Activated T-helper 17 cell treated with anti-CD3 and anti-CD28 coated beads, Interleukin-2, amount 50 U/mL, for 72 hours (primary cell): ENCODE data around the gene ZNF280B. TPM values are rescaled to one million over a fixed set of nuclear protein-coding genes. Genes with fewer than 3 reads are reported as not detected.
A peak's percentile ranks its signal among the peaks of the same experiment; 100 is the strongest.
"Not testable (repeated sequence)": the region's sequence is repeated elsewhere in the genome, so short reads cannot be mapped to it uniquely, and the experiment has no call there.

Experiments
- ATAC-seq: fragments of 150-1000 bp; cut with Tn5 transposase; replicated peaks from 2 replicates; pipeline ENCODE4 v1.10.0; 2021; ENCODE audit warnings: mild to moderate bottlenecking, moderate library complexity
- H3K27ac Mint-ChIP-seq: one replicate; pipeline ENCODE4 v1.8.0; 2022; ENCODE audit warnings: mixed read lengths
- H3K27me3 Mint-ChIP-seq: one replicate; pipeline ENCODE4 v1.8.0; 2022; ENCODE audit warnings: mixed read lengths
- H3K36me3 Mint-ChIP-seq: one replicate; pipeline ENCODE4 v1.8.0; 2022; ENCODE audit warnings: low read depth, mild to moderate bottlenecking, mixed read lengths
- H3K4me1 Mint-ChIP-seq: one replicate; pipeline ENCODE4 v1.8.0; 2022; ENCODE audit warnings: mixed read lengths
- H3K4me3 Mint-ChIP-seq: one replicate; pipeline ENCODE4 v1.8.0; 2022; ENCODE audit warnings: mild to moderate bottlenecking, mixed read lengths
- H3K9me3 Mint-ChIP-seq: one replicate; pipeline ENCODE4 v1.8.0; 2022; ENCODE audit warnings: mixed read lengths
- total RNA-seq, 2 donors: library from RNA; stranded (reverse); gene quantifications; one replicate each; pipeline ENCODE4 v1.2.3, GENCODE V29; 2022

ZNF280B gene
- total RNA-seq, 2 donors from 2014 or later, result 2.4 to 4.1 TPM

DNA sequence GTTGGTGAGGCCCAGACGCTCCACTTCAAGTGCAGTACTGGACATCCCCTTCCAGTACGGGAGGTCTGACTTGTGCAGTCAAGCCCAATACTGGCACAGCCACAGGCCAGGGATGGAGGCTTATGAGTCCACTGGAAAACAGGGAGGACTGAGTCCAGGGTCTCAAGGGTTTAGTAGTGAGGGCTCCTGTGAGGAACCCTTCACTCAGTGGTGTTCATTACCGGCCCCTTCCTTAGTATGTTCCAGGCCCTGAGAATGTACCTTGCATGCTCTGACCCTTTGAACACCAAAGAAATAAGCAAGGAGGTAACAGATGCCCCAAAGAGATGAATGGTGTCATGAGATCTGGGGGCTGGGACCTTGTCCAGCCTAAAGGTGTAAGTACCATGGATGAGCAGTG is 38.7 kb upstream of the ZNF280B start:
- no peaks in the 10 kb centered on the region for H3K36me3 Mint-ChIP-seq
- H3K27me3 Mint-ChIP-seq, result peaks cover 5% of the 10 kb centered on the region
- H3K9me3 Mint-ChIP-seq, result no peaks in the 10 kb centered on the region
- H3K4me1 Mint-ChIP-seq, result no peaks in the 10 kb centered on the region
- H3K4me3 Mint-ChIP-seq, result no peak overlapping the region
- H3K27ac Mint-ChIP-seq, result no peak overlapping the region
- no peak for ATAC-seq

DNA sequence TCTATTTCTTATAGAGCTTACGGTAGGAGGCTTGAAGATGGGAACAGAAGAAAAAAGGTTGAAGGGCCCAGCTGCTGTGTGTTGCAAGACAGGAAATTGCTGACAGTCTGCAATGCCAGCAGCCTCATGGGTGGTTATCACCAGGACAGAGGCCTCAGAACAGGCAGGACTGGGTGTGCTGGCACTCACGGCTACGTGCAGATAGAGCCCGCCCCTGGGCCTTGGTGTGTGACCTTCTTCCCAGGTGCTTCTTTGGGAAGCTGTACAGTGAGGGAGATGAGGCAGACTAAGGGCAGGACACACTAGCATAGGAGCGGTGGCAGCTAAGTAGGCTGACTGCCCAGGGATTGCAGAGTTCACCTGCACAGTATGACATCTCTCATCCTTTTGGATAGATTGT is 37.9 kb upstream of the ZNF280B start:
- Mint-ChIP-seq H3K4me3 (no peak overlapping the region), H3K36me3 (no peaks in the 10 kb centered on the region), H3K9me3 (no peaks in the 10 kb centered on the region), H3K4me1 (no peaks in the 10 kb centered on the region), H3K27me3 (peaks cover 6% of the 10 kb centered on the region), H3K27ac (no peak overlapping the region)
- ATAC-seq, result no peak

DNA sequence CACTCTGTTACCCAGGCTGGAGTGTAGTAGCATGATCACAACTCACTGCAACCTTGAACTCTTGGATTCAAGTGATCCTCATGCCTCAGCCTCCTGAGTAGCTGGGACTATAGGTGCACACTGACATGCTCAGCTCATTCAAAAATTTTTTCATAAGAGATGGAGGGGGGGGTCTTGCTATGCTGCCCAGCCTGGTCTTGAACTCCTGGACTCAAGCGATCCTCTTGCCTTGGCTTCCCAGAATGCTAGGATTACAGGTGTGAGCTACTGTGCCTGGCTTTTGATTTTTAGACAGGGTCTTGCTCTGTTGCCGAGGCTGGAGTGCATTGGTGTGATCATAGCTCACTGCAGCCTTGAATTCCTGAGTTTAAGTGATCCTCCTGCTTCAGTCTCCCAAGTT is 36.5 kb upstream of the ZNF280B start:
- no peak overlapping the region for H3K27ac Mint-ChIP-seq
- H3K36me3 Mint-ChIP-seq, result no peaks in the 10 kb centered on the region
- no peaks in the 10 kb centered on the region for H3K9me3 Mint-ChIP-seq
- H3K4me1 Mint-ChIP-seq, result no peaks in the 10 kb centered on the region
- peaks cover 12% of the 10 kb centered on the region for H3K27me3 Mint-ChIP-seq
- H3K4me3 Mint-ChIP-seq, result no peak overlapping the region
- no peak for ATAC-seq

DNA sequence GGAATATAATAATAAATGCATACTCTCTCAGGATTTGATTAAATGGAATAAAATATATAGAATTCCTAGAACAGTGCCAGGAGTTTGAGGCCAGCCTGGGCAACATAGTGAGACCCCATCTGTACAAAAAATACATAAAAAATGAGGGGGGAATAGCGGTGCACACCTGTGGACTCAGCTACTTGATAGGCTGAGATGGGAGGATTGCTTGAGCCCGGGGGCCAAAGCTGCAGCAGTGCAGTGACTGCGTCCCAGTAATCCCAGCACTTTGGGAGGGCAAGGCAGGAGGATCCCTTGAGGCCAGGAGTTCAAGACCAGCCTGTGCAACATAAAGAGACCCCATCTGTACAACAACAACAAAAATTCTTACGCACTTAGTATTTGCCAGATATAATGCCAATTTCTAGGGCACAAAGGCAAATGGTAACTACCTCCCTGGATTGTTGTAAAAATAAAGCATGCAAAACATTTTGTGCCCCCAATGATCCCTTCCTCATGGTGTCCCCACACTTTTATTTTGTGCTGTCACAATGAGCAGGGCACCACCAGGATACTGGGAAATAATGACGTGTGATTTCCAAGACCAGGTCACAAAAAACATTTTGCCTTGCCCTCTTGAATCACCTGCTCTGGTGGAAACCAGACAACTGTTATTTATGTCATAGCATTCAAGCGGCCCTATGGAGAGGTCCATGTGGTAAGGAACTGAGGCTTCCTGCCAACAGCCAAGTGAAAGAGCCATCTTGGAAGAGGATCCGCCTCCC is 29.9 kb upstream of the ZNF280B start:
- no peaks in the 10 kb centered on the region for H3K36me3 Mint-ChIP-seq
- no peak overlapping the region for H3K4me3 Mint-ChIP-seq
- H3K4me1 Mint-ChIP-seq, result no peaks in the 10 kb centered on the region
- H3K27me3 Mint-ChIP-seq, result peaks cover 12% of the 10 kb centered on the region
- H3K9me3 Mint-ChIP-seq, result no peaks in the 10 kb centered on the region
- ATAC-seq, result no peak
- no peak overlapping the region for H3K27ac Mint-ChIP-seq

DNA sequence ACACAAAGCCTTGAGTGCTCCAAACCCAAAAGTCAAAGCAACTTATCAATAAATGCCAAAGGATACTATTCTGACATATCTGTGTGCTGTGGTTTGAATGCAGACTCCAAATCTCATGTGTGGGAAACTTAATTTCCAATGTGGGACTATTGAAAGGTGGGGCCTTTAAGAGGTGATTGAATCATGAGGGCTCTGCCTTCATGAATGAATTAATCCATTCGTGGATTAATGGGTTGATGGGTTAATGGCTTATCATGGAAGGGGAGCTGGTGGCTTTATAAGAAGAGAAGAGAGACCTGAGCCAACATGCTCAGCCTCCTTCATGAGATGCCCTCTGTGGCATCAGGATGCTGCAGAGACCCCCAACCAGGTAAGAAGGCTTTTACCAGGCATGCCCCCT is 28.4 kb upstream of the ZNF280B start:
- Mint-ChIP-seq H3K27me3 (peaks cover 12% of the 10 kb centered on the region), H3K9me3 (no peaks in the 10 kb centered on the region), H3K4me3 (no peak overlapping the region), H3K36me3 (no peaks in the 10 kb centered on the region), H3K27ac (no peak overlapping the region), H3K4me1 (no peaks in the 10 kb centered on the region)
- ATAC-seq, result no peak

DNA sequence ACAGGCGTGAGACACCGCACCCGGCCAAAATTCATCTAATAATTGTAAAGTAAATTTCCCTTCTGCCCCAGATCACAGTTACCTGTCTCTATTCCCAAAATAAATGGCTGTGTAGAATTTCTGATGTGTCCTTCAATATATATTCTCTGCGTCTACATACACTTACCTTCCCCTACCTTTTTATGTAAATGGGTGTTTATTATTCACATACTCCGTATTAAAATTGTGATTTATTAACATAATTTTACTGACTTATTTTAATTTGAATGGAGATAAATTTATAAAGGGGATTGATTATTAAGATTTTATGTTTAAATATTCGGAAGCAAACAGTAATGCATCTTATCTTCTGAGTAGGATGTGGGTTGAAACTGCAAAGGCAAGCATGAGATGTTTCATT is 28.0 kb upstream of the ZNF280B start:
- Mint-ChIP-seq H3K4me1 (no peaks in the 10 kb centered on the region), H3K9me3 (no peaks in the 10 kb centered on the region), H3K27ac (no peak overlapping the region), H3K36me3 (no peaks in the 10 kb centered on the region), H3K27me3 (peaks cover 11% of the 10 kb centered on the region), H3K4me3 (no peak overlapping the region)
- no peak for ATAC-seq

DNA sequence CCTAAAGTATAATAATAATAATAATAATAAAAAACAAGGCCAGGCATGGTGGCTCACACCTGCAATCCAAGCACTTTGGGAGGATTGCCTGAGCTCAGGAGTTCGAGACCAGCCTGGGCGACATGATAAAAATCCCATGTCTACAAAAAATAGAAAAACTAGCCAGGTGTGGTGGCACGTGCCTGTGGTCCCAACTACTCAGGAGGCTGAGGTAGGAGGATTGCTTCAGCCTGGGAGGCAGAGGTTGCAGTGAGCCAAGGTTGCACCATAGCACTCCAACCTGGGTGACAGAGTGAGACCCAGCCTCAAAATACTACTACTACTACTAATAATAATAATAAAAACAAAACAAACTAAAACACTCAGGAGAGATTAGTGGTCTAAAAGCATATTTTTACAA is 27.1 kb upstream of the ZNF280B start:
- no peaks in the 10 kb centered on the region for H3K36me3 Mint-ChIP-seq
- no peak overlapping the region for H3K4me3 Mint-ChIP-seq
- H3K27ac Mint-ChIP-seq, result no peak overlapping the region
- peaks cover 8% of the 10 kb centered on the region for H3K27me3 Mint-ChIP-seq
- no peak for ATAC-seq
- H3K4me1 Mint-ChIP-seq, result no peaks in the 10 kb centered on the region
- no peaks in the 10 kb centered on the region for H3K9me3 Mint-ChIP-seq

DNA sequence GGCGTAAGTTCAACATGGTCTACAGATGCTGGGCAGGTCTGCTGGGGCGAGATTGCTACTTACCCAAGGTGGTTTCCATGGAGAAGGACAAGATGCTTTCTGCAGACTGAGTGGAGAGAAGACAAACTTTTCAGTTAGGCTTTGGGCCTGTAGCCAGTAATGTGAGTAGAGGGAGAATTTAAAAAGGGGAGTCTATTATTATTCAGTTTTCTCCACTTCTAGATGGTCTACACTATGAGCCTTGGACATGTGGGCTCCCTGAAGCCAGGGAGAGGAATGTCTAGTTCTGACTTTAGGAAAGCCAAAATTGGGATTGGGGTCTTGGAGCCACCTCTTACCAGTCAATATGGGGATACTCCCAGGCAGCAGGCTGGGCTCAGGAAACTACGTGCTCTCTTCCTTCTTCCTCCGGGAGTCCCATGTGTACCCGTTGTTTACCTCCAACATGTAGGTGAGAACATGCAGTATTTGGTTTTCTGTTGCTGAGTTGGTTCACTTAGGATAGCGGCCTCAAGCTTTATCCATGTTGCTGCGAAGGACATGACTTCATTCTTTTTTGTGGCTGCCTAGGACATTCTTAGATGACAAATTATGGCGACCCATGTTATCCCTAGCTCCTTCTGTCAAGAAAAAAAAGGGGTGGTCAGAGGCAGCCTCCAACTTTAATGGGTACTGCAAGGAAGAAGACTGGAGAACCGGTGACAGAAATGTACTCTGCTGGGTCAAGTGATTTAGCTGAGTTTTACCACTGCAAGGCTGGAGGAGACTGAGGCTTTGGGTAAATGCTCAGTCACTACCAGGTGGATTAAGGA is 26.3 kb upstream of the ZNF280B start:
- H3K27ac Mint-ChIP-seq, result no peak overlapping the region

DNA sequence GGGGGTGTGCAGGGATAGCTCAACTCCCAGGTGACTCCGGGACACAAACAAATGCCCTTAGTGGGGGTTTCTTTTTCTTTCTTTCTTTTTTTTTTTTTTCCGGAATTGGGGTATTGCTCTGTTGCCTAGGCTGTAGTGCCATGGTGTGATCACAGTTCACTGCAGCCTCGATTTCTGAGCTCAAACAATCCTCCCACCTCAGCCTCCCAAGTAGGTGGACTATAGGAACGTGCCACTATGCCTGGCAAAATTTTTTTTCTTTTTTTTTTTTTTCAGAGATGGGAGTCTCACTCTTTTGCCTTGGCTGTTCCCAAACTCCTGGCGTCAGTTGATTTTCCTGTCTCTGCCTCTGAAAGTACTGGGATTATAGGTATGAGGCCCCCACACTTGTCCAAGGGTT is 25.3 kb upstream of the ZNF280B start:
- H3K4me1 Mint-ChIP-seq, result no peaks in the 10 kb centered on the region
- H3K27ac Mint-ChIP-seq, result no peak overlapping the region
- H3K9me3 Mint-ChIP-seq, result no peaks in the 10 kb centered on the region
- H3K4me3 Mint-ChIP-seq, result no peak overlapping the region
- H3K27me3 Mint-ChIP-seq, result peaks cover 7% of the 10 kb centered on the region
- H3K36me3 Mint-ChIP-seq, result no peaks in the 10 kb centered on the region
- no peak for ATAC-seq

More for the DNA sequence above, 26.3 kb upstream of the ZNF280B start:
- Mint-ChIP-seq H3K4me1 (no peaks in the 10 kb centered on the region), H3K4me3 (no peak overlapping the region), H3K36me3 (no peaks in the 10 kb centered on the region), H3K9me3 (no peaks in the 10 kb centered on the region), H3K27me3 (peaks cover 4% of the 10 kb centered on the region)
- ATAC-seq, result no peak

DNA sequence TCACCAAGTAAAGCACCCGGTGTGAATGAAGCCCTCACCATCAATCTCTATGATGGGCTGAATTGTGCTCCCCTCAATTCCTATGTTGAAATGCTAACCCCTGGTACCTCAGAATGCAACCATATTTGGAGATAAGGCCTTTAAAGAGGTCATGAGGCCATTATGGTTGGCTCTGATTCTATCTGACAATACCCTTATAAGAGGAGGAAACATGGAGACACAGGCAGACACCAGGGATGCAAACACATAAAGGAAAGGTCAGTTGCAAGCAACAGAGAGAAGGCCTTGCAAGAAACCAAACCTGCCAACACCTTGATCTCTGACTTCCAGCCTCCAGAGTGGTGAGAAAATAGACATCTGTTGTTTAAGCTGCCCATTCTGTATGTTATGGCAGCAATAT is 24.9 kb upstream of the ZNF280B start:
- no peaks in the 10 kb centered on the region for H3K4me1 Mint-ChIP-seq
- H3K4me3 Mint-ChIP-seq, result no peak overlapping the region
- H3K36me3 Mint-ChIP-seq, result no peaks in the 10 kb centered on the region
- H3K9me3 Mint-ChIP-seq, result no peaks in the 10 kb centered on the region
- ATAC-seq, result no peak
- H3K27ac Mint-ChIP-seq, result no peak overlapping the region
- peaks cover 7% of the 10 kb centered on the region for H3K27me3 Mint-ChIP-seq

DNA sequence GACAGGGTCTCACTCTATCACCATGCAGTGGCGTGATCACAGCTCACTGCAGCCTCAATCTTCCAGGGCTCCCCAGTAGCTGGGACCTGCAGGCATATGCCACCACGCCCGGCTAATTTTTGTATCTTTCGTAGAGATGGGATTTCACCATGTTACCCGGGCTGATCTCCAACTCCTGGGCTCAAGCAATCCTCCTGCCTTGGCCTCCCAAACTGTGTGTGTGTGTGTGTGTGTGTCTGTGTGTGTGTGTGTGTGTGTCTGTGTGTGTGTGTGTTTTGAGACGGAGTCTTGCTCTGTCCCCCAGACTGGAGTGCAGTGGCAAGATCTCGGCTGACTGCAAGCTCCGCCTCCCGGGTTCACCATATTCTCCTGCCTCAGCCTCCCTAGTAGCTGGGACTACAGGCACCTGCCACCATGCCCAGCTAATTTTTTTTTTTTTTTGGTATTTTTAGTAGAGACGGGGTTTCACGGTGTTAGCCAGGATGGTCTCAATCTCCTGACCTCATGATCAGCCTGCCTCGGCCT is 24.1 kb upstream of the ZNF280B start:
- ATAC-seq, H3K27ac Mint-ChIP-seq, H3K9me3 Mint-ChIP-seq, H3K4me3 Mint-ChIP-seq, H3K27me3 Mint-ChIP-seq, H3K4me1 Mint-ChIP-seq, H3K36me3 Mint-ChIP-seq: not testable (repeated sequence)

DNA sequence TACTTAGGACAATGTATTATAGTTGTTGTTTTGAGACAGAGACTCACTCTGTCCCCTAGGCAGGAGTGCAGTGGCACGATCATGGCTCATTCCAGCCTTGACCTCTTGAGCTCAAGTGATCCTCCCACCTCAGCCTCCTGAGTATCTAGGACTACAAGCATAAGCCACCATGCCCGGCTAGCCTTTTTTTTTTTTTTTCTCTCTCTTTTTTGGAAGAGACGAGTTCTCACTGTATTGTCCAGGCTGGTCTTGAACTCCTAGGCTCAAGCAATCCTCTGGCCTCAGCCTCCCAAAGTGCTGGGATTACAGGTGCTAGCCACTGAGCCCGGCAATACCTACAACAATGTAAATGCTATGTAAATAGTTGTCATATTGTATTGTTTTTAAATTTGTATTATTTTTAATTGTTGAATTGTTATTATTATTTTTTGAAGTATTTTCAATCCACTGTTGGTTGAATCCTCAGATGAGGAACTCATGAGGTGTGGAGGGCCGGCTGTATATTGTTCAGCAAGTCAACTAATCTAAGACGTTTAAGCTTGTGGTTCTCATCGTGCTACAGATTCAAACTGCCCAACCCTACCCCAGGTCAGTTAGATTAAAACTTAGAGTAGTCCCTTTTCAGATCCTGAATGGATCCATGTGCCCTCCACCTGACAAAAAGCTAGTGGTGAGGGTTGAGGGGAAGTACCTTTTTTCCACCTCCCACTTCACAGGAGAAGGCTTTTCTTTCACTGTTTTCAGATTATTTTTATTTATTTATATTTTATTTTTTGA is 23.4 kb upstream of the ZNF280B start:
- H3K9me3 Mint-ChIP-seq, result no peaks in the 10 kb centered on the region
- no peak overlapping the region for H3K27ac Mint-ChIP-seq
- no peak for ATAC-seq
- H3K4me1 Mint-ChIP-seq, result no peaks in the 10 kb centered on the region
- peaks cover 10% of the 10 kb centered on the region for H3K27me3 Mint-ChIP-seq
- no peak overlapping the region for H3K4me3 Mint-ChIP-seq
- H3K36me3 Mint-ChIP-seq, result no peaks in the 10 kb centered on the region

DNA sequence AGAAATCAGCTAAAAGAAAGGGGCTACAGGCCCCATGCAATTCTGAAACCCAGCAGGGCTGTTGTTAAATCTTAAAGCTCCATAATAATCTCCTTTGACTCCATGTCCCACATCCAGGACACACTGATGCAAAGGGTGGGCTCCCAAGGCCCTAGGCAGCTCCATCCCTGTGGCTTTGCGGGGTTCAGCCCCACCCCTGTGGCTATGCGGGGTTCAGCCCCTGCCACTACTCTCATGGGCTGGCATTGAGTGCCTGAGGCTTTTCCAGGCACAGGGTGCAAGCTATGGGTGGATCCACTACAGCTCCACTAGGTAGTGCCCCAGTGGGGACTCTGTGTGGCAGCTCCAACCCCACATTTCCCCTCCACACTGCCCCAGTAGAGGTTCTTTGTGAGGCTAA is 20.2 kb upstream of the ZNF280B start:
- Mint-ChIP-seq H3K27ac (no peak overlapping the region), H3K27me3 (peaks cover 13% of the 10 kb centered on the region), H3K36me3 (no peaks in the 10 kb centered on the region), H3K4me3 (no peak overlapping the region), H3K4me1 (no peaks in the 10 kb centered on the region), H3K9me3 (no peaks in the 10 kb centered on the region)
- no peak for ATAC-seq

DNA sequence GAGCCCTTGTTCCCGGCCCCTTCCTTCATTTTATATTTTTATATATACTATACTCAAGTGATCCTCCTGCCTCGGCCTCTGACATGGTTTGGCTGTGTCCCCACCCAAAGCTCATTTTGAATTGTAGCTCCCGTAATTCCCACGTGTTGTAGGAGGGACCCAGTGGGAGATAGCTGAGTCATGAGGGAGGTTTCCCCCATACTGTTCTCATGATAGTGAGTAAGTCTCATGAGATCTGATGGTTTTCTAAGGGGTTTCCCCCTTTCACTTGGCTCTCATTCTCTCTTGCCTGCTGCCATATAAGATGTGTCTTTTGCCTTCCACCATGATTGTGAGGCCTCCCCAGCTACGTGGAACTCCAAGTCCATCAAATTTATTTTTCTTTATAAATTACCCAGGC is 18.8 kb upstream of the ZNF280B start:
- no peaks in the 10 kb centered on the region for H3K36me3 Mint-ChIP-seq
- H3K4me1 Mint-ChIP-seq, result no peaks in the 10 kb centered on the region
- no peak overlapping the region for H3K4me3 Mint-ChIP-seq
- H3K27ac Mint-ChIP-seq, result no peak overlapping the region
- peaks cover 19% of the 10 kb centered on the region for H3K27me3 Mint-ChIP-seq
- H3K9me3 Mint-ChIP-seq, result no peaks in the 10 kb centered on the region
- ATAC-seq, result peak; percentile 55
